NCI-H1436 treated with DMSO at 0.1 percent for 48 hours (cell line): ENCODE results near the gene DGKZ.

Experiments used
- DNase-seq: peaks from one replicate; lab custom pipeline; 2025; lab: John Stamatoyannopoulos, UW

The DGKZ gene

DNA sequence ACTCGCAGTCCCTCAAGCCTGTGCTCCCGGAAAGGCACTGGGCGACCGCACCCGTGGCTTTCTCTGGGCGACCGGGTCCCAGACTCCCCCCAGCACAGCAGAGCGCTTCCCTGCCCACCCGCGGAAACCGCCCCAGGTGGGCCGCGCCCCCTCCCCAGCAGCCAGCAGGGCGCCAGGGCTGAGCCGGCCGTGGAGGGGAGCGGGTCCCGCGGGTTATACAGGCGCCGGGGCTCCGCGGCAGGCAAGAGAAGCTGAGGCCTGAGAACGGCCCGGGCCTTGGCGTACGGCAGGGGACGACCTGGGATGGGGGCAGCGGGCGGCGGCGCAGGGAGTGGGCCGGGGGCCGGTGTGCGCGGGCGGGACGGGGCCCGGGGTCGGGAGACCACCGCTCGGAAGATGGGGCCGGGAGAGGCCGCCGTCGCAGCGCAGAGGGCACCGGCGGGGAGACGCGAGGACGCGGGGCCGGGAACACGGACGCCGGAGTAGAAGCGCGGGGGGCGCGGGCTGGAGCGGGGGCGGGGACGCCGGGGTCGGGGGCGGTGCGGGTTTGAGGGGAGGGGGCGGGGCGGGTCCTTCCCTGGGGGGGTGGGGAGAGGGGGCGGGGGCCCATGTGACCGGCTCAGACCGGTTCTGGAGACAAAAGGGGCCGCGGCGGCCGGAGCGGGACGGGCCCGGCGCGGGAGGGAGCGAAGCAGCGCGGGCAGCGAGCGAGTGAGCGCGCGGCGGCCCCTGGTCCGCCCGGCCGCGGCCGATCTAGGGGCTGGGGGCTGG is 34.0 kb downstream of the DGKZ start, which contains the start of gene MDK:
Gene MDK (plus strand): TSS at position 622 of the 771 bp plus-strand sequence. CDS start 389 bp downstream, outside the sequence.
- DNase-seq: no peak

DNA sequence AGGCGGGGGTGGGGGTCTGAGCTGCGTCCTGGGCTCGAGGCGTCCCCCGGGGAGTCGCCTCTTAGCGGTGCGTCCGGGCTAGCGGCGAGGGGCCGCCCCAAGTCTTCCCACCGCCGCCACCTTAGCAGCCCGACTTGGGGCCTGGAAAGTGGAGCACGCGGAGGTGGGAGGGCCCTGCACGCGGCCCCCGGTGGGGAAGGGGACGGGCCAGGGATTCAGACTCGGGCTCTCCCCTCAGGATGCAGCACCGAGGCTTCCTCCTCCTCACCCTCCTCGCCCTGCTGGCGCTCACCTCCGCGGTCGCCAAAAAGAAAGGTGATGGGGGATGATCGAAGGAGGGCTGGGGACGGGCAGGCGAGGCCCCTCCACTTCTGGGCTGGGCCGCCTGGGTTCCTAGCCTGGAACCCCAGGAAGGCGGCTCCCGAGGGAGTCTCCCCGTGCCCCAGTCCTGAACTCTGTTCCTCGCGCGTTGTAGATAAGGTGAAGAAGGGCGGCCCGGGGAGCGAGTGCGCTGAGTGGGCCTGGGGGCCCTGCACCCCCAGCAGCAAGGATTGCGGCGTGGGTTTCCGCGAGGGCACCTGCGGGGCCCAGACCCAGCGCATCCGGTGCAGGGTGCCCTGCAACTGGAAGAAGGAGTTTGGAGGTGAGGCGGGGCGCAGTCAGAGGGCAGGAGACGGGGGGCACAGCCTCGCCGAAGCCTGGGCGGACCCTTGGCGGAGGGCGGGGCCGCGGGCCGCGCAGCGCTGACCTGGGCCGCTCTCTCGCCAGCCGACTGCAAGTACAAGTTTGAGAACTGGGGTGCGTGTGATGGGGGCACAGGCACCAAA is 34.8 kb downstream of the DGKZ start:
- DNase-seq: no peak

DNA sequence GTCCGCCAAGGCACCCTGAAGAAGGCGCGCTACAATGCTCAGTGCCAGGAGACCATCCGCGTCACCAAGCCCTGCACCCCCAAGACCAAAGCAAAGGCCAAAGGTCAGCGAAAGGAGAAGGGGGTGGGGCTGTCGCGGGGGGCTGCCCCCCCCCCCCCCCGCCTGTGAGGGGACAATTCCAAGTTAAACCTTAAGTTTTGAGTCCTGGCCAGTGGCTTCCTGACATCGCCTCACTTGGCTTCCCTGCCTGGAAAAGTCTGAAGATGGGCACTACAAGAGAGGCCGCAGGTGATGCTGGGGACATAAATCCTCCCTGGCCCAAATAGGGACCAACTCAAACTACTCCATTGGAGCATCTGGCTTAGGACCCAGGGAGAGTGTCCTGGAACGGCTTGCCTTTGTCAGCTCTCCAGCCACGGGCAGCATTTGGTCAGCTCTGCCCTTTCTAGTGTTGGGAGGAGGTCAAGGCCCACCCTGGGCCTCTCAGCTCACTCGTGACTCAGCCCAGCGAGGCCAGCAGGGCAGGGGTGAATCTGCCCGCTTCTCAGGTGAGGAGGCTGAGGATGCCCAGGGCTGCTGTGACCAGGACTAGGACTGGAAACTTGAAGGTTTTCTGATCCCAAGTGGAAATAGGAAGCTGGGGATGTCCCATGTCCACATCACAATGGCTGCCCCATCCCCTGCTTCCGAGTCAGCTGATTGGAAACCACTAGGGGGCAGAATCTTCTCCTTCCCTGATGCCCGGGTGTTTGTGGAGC is 35.6 kb downstream of the DGKZ start:
- no peak for DNase-seq

DNA sequence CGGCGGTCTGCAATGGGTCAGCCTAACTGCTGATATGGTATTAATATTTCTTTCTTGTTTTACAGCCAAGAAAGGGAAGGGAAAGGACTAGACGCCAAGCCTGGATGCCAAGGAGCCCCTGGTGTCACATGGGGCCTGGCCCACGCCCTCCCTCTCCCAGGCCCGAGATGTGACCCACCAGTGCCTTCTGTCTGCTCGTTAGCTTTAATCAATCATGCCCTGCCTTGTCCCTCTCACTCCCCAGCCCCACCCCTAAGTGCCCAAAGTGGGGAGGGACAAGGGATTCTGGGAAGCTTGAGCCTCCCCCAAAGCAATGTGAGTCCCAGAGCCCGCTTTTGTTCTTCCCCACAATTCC is 36.1 kb downstream of the DGKZ start:
- no peak for DNase-seq

DNA sequence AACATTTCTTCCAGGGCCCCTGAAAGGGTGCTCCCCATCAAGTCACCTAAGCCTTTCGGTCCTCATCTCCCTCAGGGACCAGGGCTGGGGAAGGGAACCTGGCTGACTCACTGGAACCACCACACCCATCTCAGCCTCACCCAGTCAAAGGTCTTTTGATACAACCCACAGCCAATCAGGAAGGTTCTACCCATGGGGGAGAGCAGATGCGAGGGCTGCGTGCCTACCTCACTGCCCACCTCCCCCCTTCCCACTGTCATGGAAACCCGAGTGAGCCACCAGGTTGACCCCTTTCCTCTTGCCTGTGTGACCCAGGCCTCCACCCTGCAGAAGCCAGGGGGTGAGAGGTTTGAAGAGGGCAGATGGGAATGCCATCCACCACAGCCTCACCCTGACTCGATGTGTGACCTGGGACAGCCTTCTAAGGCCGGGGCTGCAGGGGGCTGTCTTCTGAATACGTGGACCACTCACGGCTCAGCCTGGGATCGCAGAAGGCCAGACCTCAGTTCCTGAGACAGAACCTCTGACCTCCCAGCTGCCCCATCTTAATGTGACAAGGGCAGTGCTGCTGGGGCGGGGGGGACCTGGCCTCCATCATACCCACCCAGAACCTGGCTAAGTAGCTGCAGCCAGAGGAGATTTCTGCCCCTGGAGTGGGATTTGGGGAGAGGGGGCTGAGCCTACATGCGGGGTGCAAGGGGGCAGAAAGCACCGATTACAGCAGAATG is 36.9 kb downstream of the DGKZ start:
- DNase-seq: no peak

DNA sequence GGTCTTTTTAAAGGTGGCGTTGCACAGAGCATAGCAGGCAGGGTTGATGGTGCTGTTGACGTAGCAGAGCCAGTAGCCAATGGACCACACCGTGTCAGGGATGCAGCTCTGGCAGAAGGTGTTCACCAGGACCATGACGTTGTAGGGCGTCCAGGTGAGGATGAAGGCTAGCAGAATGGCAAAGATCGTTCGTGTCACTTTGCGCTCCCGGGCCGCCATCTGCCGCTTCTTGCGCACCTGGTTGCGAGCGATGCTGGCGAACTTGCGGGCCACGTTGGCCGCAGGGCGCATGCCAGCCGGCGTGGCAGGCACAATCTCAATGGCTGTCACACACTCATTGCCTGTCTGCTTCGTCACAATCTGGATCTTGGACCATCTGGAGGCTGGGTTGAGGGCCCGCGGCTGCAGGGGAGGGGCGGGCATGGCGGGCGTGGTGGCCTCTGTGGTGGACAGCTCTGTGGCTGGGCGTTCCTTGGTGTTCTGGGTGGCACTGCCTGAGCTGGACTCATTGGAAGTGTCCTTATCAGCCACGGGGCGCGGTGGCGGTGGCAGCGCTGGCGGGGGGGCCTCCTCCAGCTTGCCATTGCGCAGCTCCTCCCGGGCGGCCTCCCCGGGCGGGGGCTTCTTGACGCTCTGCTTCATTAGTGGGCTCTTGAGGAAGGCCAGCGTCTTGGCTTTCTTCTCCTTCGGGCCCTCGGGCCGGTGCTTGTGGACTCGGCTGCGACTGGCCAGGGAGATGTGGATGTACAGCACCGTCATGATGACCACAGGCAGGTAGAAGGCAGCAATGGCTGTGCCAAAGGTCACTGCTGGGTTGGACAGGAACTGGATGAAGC is 38.1 kb downstream of the DGKZ start:
- DNase-seq: no peak

DNA sequence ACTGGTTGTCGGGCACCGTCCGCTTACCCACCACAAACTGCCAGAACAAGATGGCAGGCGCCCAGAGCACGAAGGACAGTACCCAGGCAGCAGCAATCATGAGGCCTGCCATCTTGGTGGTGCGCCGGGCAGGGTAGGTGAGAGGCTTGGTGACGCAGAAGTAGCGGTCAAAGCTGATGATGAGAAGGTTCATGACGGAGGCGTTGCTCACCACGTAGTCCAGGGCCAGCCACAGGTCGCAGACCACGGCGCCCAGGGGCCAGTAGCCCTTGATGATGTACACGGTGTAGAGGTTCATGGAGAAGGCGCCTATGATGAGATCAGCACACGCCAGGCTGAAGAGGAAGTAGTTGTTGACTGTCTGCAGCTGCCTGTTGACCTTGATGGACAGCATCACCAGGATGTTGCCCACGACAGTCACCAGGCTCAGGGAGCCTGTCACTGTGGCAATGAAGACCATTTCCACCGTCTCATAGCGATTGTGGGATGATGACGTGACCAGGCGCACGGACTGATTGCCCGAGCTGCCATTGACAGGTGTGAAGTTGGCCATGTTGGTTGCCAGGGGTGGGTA is 38.8 kb downstream of the DGKZ start:
- no peak for DNase-seq

DNA sequence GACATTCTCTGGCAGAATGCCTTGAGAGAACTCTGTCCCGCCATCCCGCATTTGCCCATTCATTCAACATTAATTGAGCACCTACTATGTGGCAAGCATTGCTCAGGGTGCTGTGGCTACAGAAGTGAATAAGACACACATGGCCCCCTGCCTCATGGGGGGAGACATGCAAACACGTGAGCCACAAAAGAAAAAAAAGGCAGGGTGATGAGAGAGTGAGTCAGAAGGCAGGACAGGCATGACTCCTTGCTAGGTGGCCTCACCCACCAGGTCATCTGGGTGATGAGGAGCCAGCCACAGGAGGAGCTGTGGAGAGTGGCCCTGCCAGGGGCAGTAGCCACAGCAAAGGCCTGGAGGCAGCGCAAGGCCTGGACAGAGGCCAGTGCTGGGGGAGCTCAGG is 39.4 kb downstream of the DGKZ start:
- DNase-seq: no peak

DNA sequence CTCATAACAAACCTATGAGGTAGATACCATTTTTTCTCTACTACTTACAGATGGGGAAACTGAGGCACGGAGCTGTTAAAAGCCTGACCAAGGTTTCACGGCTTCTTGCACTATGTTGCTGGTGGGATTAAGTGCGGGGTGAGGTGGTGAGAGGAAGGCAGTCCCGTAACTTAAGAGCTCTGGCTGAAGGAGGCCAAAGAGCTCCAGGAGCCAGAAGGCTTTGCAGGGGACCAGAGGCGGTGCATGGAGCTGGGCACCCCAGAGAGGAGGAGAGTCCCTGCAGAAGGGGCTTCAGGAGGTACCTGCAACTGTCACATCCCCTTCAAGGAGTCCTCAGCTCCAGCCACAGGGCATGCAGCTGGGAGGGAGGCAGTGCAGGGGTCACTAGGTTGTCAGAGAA is 40.2 kb downstream of the DGKZ start:
- DNase-seq: no peak

DNA sequence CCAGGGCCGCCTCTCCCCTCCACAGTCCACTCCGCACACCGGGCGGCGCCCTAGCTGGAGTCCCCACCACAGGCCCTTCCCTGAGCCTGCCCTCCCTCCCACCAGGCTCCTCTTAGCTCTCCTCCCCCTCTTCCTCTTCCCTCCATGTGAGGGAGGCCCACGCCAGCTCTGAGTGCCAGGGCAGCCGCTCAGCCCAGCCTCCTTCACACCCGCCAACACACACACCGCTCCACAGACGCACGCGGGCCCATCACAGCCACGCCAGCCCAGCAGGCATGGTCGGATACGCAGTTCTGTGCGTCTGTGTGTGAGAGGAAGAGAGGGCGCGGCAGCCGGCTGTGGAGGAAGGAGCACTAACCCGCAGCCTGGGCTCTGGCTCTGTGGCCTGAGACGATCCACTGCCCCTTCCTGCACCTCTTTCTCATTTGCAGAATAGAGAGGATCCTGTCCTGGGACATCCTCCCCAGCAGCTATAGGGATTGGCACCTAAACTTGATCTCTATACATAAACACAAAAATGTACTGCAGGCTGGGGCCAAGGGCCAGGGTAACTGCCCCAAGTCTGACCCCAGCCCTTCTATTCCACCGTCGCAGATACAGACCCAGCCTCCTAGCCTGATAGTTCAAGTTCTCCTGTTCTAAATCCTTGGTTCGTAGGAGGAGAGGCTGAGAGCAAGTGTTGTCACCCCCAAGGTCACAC is 40.8 kb downstream of the DGKZ start:
- no peak for DNase-seq

DNA sequence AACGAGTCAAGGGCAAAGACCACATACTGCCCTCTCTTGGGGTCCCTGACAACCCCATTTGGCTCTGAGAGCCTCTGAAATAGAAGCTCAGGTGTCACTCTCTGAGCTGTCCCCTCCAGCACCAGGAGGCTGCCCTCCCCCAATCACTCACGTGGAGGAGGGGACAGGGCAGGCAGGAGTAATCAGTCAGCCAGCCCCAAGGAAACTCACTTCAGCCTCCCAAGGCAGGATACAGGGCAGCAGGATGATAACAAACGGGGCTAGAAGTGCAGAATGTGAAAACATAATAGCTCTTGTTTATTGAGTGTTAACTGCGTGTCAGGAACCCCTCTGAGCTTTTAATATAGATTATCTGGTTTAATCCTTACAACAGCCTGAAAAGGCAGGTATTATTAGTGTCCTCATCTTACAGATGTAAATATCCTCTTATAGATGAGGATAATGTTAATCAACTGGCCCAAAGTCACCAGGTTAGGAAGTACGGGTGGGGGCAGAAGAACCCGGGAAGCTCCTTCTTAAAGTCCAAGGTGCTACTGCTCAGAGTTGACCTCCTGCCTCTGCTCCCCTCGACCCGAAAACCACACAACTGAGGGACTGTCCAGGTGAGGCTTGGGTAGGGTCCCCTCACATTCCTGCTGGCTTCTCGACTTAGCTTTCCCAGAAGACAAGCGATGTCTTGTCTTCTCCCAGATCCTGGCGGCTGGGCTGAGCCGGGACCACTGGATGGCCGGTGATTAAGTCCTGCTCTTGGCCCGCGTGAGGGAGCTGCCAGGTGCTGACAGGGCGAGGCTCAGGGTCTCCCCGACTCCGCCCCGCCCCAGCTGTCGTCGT is 41.6 kb downstream of the DGKZ start:
- DNase-seq: no peak

DNA sequence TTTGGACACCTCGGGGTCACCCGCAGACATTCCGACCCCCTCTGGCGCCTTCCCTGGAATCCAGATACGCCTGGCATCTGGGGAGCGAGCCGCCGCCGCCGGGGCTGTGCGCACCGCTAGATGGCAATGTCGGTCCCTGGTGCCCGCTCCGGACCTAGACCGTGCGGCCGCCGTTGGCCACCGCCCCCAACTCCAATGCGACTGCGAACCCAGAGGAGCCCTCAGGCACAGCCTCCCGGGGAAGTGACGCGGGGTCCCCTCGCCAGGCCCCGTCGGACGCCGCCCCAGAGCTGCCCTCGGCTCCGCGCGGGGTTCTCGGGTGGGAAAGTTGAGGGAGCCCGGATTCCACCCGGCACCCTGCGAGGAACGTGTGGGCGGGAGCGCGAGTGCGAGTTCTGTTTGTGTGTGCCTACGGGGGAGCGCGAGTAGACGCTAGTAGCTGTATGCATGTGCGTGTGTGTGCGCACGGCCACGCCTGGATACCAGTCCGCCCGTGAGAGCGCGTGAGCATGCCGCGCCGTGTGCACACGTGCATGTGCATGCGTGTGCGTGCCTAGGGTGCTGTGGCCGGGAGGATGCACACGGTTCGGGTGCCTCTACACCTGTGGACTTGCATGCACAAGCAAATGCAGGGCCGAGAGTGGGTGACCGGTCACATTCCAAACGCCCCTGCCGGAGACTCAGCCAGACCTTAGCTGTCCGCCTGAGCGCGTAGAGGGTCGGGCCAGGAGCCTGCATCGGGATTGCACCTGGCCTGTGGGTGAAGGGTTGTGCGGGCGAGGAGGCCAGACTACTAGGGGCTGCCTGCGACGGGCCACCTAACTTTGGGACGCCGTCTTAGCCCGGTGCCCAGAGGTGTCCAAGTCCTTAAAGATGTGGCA is 42.4 kb downstream of the DGKZ start:
- no peak for DNase-seq

DNA sequence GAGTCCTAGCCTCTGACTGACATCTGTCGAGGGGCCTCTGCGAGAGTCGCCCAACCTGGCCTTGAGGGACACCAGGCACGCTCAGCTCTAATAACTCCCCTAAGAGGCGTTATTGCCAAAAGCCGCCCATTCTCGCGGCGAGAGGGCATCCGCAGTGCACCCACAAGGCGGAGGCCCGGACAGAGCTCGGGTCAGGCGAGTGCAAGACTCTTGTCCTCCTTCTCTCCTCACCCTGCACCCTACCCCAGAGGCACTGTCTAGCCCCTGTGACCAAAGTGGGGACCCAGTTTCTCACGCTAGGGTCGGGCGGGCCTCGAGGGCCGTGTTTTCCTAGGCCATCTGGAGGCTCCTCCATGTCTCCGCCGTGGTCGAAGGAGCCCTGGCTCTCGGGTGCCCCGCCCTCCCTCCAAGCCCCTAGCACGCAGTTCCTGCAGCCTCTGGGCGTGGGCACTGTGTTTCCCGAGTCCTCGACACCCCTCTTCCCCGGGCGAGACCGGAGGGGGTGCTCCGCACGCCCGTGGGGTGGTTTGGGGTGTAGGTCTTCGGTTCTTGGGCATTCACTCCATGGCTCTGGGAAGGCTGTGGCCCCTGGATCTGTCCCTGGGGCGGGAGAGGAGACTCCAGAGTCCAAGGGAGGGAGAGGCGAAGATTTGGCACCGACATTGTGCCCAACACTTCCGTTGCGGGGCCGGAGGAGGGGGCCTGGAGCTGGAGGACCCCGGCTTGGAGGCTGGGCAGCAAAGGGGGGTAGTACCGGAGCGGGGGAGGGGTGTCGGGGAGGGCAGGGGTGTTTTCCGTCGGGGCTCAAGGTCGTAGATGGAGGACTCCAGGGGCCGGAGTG is 43.3 kb downstream of the DGKZ start:
- no peak for DNase-seq

DNA sequence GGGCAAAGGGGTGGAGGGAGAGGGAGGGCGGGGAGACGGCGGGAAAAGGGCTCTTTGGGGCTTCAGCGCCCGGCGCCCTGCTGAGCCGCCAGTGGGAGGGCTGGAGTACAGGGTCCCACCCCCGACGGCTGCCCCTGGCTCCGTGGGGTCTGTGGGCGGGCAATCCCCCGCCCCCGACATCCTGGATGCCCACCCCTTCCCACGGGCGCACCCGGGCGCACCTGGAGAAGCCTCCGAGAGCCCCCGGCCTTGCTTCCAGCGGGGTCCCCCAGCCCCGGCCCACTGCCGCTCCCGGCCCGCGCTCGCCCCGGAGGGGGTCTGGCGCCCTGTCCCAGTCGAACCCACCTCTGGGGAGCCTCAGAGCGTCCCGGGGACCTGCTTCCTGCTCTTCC is 43.9 kb downstream of the DGKZ start:
- no peak for DNase-seq

DNA sequence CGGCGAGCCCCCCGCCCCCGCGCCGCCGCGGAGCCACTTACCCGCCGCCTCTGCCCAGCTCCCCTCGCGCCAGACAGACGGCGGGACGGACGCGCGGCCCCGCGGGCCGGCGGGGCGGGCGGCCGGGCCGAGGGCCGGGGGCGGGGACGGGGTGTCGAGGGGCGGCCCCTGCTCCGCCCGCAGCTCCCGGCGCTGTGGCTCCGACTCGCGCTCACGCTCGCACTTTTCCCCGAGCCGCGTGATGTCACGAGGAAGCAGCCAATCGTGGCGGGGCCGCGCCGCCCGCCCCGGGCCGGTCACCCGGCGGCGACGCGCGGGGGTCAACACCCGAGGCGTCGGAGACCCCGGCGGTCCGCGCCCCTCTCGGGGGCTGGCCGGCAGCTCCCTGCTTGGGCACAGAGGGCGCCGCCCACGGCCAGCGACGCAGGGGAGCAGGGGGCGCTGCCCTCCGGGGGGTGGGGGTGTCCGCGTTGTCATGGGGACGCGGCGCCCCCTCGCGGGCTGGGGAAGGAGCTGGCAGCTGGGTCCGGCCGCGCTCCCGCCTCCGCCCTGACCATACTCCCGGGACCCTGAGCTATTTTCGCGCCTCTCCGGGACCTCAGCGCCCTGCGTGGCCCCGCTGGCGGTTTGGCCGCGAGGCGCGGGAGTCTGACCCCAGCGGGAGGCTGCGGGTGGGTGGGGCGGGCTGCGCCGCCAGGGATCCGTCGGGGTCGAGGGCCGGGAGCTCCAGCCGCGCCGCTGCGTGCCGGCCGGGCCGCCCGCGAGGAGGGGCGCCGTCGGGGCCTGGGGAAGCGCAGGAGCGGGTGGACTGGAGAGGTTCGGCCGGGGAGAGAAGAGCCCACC is 44.5 kb downstream of the DGKZ start, which contains the start of gene CHRM4:
Gene CHRM4 (minus strand): TSS at position 199 of the 843 bp plus-strand sequence. CDS start 5,219 bp downstream, outside the sequence.
- peak; percentile 27 for DNase-seq
